ENCODE data around the gene NAP1L4.

Gene NAP1L4

GRCh38 chr11:2995893-2996554 lies 3.9 kb upstream of the NAP1L4 start:
- DNase-seq (ENCODE audit: insufficient read length, low spot score) (no peak), FAIRE-seq (no peak)

- no peak for FAIRE-seq
- no peak for DNase-seq (ENCODE audit: insufficient read length, low spot score)
Observed at GRCh38 chr11:2995031-2995561, 3.0 kb upstream of the NAP1L4 start.

GRCh38 chr11:2994336-2994730 lies 2.2 kb upstream of the NAP1L4 start:
- FAIRE-seq (no peak), DNase-seq (ENCODE audit: insufficient read length, low spot score) (no peak)

- FAIRE-seq: no peak
- DNase-seq (ENCODE audit: insufficient read length, low spot score): no peak
Observed at GRCh38 chr11:2992997-2993325, 832 bp upstream of the NAP1L4 start.

- DNase-seq (ENCODE audit: insufficient read length, low spot score) (no peak), FAIRE-seq (no peak)
Observed at GRCh38 chr11:2991452-2992233, 486 bp downstream of the NAP1L4 start.

- FAIRE-seq: peak; percentile 37
- no peak for DNase-seq (ENCODE audit: insufficient read length, low spot score)
Observed at GRCh38 chr11:2990617-2991451, 1.3 kb downstream of the NAP1L4 start.

GRCh38 chr11:2989551-2989950 lies 2.6 kb downstream of the NAP1L4 start:
- FAIRE-seq: peak; percentile 66

GRCh38 chr11:2989006-2989405 lies 3.1 kb downstream of the NAP1L4 start:
- DNase-seq (ENCODE audit: insufficient read length, low spot score) (no peak), FAIRE-seq (no peak)

More at GRCh38 chr11:2989551-2989950, 2.6 kb downstream of the NAP1L4 start:
- DNase-seq (ENCODE audit: insufficient read length, low spot score): no peak

GRCh38 chr11:2987881-2988861 lies 4.0 kb downstream of the NAP1L4 start:
- FAIRE-seq (no peak), DNase-seq (ENCODE audit: insufficient read length, low spot score) (no peak)

- FAIRE-seq (no peak), DNase-seq (ENCODE audit: insufficient read length, low spot score) (no peak)
Observed at GRCh38 chr11:2983908-2984307, 8.2 kb downstream of the NAP1L4 start.

- no peak for DNase-seq (ENCODE audit: insufficient read length, low spot score)
- FAIRE-seq: no peak
Observed at GRCh38 chr11:2982214-2982613, 9.9 kb downstream of the NAP1L4 start.

- DNase-seq (ENCODE audit: insufficient read length, low spot score) (no peak), FAIRE-seq (no peak)
Observed at GRCh38 chr11:2981130-2981529, 11.0 kb downstream of the NAP1L4 start.

- DNase-seq (ENCODE audit: insufficient read length, low spot score) (no peak), FAIRE-seq (no peak)
Observed at GRCh38 chr11:2980168-2980840, 11.8 kb downstream of the NAP1L4 start.

GRCh38 chr11:2977113-2977512 lies 15.0 kb downstream of the NAP1L4 start:
- FAIRE-seq (no peak), DNase-seq (ENCODE audit: insufficient read length, low spot score) (no peak)

- FAIRE-seq: no peak
- DNase-seq (ENCODE audit: insufficient read length, low spot score): no peak
Observed at GRCh38 chr11:2976294-2977063, 15.7 kb downstream of the NAP1L4 start.

- DNase-seq (ENCODE audit: insufficient read length, low spot score) (no peak), FAIRE-seq (no peak)
Observed at GRCh38 chr11:2975594-2975993, 16.5 kb downstream of the NAP1L4 start.

- DNase-seq (ENCODE audit: insufficient read length, low spot score): no peak
- no peak for FAIRE-seq
Observed at GRCh38 chr11:2974272-2974671, 17.9 kb downstream of the NAP1L4 start.

GRCh38 chr11:2968341-2968900 lies 23.7 kb downstream of the NAP1L4 start:
- DNase-seq (ENCODE audit: insufficient read length, low spot score) (no peak), FAIRE-seq (no peak)

Data from GM19239 (cell line).